Measurements from ENCODE around the gene LSS.

Gene LSS

DNA sequence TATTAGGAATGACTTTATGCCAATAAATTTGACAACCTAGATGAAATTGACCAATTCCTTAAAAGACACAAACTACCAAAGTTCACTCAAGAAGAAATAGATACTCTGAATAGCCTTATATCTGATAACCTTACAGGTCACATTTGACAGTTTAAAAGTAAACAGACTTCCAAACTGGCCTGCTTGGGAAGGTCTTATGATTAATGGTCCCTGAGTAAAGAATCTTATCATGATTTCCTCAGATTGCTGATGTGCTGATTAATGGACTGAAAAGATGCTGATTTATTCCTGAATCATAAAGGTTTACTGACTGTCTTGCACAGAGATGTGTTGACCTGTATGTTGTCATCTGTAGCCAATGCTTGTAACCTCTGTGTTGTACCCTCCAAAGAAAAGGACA, 63.5 kb downstream of the LSS start:
- no peak for DNase-seq

DNA sequence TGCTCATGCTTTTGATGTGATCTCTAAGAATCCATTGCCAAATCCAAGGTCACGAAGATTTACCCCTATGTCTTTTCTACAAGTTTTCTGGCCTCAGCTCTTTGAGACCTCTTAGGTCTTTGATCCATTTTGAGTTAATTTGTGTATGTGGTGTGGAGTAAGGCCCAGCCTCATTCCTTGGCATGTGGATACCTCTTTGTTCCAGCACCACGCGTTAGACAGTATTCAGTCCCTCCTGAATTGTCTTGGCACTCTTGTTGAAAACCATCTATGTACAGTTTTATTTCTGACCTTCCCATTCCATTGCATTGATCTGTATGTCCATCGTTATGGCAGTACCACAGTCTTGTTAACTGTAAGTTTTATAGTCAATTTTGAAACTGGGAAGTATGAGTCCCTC, 65.2 kb downstream of the LSS start:
- no peak for DNase-seq

DNA sequence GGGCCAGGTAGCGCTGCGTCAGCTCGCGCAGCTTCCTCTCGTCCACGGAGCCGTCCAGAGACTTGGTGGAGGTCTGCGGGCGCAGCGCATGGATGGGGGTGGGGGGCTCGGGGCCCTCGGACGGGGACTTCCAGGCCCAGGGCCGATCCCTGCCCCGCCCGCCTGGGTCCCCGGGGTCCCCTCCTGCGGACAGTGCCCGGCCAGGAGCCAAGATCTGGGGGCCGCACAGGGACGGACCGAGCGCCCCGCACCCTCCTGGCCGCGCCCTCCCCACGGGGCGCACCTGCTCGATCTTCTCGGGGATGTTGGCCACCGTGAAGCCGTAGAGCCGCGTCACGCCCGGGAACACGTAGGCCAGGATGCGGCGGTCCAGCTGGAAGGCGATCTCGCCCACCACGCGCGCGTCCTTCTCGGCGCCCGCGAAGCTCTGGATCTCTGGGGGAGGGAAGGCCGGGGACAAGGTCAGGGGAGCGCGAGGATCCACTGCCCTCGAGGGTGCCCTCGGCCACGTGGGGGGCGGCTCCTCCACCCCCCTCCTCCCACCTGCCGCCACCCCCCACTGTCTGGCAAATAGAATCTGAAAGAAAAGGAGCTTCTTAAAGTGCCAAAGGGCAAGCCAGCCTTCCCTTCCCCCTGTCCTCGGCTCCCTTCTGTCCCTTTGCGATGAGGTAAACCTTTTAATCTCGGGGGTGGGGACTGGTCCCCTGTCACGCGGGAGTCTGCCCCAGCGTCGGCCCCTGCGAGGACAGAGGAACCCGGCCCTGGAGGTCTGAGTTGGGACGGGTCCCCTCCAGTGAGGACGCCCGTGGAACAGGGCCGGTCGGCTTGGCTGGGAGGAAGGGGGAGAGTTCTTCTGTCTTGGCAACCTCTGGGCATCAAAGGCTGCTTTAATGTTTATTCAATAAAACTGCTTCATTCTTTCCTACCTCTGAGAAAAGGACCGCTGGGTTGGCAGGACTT, 66.7 kb downstream of the LSS start:
- no peak for DNase-seq

DNA sequence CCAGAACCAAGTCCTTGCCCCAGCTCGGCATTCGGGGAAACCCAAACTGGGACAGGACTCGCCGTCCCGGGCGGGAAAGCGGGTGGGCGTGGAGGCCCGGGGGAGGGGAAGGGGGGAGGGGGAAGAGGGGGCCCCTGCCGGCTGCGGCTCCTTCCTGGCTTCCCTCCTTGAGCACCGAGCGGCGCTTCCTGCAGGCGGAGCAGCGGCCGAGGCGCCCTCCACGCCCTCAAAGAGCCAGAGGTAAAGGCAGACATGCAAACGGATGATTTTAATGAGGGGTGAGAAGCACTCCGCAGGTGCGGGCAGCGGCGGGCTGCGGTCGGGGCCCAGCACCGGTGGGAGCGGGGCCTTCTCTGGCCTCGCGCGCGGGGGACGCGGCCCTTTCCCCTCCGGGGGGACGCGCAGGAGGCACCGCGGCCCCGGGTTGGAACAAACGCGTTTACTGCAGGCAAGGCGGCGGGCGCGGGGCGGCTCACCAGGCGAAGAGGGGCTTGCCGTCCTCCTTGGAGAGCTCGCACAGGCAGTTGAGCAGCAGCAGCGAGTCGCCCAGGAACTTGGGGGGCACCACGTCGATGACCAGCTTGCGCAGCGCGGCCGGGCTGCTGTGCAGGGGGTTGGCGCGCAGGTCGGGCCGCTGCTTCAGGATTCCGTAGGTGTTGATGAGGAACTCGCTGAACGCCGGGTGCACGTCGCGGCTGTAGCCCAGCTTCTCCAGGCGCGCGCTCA, 67.5 kb downstream of the LSS start:
- DNase-seq: peak; percentile 26

DNA sequence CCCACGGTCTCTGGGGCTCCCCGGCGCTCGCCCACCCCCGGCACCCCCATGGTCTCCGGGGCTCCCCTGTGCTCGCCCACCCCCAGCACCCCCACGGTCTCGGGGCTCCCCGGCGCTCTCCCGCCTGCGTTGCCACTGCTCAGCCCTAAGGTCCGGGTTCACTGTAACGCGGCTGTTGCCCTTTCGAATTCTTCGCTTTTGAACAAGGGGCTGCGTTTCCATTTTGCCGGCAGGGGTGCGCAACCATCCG, 68.0 kb downstream of the LSS start:
- DNase-seq: no peak

DNA sequence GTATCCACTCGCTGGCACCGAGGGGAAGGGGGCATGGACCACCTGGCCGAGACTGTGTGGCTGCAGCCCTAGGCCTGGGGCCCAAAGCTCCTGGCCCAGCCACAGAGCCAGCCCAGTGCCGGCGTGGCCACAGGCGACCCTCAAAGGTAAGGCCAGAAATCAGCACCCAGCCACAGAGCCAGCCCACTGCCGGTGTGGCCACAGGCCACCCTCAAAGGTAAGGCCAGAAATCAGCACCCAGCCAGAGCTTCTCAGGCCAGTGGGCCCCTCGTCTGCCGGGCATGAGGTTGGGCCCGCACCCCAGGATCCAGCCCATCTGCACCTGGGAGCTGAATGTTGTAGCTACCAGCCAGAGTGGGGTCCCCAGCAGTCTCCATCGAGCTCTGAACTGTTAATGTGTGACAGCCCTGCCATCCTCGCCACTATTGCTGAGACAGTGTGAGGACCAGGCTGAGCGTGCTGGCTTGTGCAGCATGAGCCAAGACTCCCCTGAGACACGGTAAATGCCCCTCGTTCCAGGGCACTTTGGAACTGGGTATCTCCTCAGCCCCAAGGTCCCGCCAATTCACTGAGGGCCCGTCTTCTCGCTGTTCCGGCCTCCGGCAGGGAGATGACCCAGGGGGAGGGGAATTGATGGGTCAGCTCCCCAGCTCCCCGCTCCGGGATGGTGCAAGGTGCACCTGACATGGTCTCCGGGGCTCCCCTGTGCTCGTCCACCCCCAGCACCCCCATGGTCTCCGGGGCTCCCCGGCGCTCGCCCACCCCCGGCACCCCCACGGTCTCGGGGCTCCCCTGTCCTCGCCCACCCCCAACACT, 68.5 kb downstream of the LSS start:
- no peak for DNase-seq

DNA sequence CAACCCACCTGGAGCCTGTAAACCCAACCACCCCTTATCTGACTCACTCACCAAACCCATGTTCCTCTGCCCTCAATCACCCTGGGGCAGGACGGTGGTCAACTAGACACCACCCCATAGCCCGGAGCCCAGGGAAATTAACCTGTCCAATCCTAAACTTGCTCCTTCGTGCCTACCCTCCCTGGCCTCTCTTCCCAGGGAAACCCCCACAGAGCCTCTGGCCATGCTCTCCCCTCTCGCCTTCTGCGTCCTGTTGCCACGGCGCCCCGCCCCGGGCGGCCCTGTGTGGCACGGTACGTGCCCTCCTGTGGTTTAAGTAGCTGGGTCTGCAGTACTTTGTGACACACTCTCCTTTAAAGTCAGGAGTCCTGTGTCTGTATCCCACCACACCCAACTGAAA, 69.2 kb downstream of the LSS start:
- no peak for DNase-seq

DNA sequence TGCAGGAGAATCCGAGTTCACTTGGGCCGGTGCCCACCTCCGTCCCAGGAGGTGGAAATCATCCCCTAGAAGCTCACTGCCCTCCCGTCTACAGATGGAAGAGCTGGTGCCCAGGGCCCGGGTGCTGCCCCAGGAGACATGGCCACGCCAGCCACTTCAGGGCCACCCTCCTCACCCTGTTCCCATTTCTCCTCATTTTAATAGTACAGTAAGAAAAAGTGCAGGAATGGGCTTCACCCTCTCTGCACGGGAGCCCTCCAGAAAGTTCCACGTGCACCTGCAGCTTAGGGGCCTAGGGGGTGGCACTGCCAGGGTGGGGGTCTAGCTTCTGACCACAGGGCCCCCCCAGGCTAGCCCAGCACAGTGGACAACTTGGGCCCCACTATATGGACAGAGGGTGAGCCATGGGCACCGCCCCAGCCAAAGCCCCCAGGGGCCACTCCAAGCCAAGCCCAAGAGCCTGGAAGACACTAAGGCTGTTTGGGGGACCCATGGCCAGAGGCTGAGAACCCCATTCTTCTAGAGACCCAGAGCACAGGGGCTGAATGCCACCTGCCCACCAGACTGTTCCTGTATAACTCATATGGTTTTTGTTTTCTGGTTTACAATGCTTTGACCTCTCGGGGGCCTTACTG, 69.8 kb downstream of the LSS start:
- no peak for DNase-seq

DNA sequence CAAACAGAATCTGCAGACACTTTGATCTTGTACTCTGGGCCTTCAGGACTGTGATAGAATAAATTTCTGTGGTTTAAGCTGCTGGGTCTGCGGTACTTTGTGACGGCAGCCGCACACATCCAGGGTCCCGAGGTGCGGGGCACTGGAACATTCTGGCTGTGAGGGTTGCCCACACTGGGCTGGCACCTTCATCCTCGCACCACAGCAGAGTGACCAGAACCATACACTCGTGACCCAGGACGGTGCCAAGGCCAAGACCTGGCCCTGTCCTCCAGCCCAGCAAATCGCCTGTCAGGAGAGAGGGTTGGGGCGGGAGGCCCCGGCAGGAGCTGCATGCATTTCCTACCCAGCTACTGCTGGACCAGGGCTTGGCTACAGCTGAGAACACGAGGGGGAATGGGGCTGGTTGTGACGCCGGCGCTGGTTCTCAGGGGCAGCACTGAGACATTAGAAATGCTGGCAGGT, 70.6 kb downstream of the LSS start:
- no peak for DNase-seq

DNA sequence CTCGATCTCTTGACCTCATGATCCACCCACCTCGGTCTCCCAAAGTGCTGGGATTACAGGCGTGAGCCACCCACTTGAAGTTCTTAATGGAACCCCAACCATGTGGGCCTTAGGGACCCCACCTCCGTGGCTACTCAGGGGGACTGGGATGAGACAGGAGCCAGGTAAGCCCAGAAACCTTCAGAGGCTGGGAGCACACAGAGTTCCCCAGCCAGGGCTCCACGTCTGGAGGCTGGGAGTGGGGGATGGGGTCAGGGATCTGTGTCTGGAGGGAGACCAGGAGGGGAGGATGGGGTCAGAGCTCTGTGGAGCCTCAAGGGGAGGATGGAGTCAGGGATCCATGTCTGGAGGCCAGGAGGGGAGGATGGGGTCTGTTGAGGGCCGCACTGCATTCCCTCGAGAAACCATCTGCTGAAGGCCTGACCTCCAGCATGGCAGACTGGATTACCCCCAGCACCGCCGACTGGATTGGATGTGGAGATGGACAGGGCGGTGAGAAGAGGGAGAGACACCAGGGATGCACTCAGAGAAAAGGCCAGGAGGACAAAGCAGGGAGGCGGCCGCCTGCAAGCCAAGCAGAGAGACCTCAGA, 71.1 kb downstream of the LSS start:
- DNase-seq: no peak

DNA sequence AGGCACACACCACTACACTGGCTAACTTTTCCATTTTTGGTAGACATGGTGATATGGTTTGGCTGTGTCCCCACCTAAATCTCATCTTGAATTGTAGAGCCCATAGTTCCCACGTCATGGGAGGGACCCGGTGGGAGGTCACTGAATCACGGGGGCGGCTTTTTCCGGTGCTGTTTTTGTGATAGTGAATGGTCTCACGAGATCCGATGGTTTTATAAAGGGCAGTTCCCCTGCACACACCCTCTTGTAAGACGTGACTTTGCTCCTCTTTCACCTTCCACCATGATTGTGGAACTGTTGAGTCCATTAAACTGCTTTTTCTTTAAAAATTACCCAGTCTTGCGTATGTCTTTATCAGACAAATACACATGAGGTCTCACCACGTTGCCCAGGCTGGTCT, 71.9 kb downstream of the LSS start:
- no peak for DNase-seq

DNA sequence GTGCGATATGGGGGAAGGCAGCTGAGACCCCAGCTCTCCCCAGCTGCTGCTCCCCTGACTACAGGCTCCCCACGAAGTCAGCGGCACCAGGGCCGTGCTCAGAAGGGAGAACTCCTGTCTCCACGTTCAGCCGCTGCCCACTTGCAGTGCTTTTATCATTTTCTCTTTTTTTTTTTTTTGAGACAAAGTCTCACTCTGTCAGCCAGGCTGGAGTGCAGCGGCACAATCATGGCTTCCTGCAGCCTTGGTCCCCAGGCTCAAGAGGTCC, 72.3 kb downstream of the LSS start:
- no peak for DNase-seq

DNA sequence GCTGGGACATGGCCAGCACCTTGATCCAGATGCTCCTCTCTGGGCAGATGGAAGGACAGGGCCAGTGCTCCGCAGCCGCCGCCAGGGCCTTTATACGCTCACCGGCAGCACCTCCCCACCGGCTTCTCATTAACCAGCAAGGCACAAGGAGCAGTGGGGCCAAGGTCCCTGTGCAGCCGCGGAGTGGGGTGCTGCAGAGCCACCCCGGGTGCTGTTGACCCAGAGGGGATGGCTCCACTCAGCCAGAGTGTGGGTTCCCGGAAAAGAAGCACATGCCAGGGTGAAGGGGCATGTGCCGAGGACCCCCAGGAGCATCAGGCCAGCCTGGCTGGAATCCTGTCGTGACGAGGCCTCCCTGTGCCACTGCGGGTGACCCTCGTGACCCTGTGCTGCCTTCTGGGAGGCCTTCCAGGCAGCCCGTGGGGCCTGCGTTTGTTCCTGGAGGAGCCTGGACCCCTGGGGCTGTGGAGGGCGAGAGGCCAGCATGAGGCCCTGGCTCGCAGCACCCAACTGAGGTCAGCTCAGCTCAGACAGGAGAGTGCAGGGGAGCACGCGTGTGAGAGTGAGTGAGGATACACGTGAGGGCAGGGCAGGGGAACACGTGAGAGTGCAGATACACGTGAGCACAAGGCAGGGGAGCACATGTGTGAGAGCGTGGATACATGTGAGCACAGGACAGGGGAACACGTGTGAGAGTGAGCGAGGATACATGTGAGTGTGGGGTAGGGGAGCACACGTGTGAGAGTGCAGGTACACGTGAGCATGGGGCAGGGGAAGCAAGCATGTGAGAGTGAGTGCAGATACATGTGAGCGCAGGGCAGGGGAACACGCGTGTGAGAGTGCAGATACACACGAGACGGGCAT, 72.8 kb downstream of the LSS start, which contains the start of gene FTCD:
FTCD (minus strand) TSS at position 66 of the 864 bp plus-strand sequence; CDS start at position 10, 56 bp downstream.
- no peak for DNase-seq

DNA sequence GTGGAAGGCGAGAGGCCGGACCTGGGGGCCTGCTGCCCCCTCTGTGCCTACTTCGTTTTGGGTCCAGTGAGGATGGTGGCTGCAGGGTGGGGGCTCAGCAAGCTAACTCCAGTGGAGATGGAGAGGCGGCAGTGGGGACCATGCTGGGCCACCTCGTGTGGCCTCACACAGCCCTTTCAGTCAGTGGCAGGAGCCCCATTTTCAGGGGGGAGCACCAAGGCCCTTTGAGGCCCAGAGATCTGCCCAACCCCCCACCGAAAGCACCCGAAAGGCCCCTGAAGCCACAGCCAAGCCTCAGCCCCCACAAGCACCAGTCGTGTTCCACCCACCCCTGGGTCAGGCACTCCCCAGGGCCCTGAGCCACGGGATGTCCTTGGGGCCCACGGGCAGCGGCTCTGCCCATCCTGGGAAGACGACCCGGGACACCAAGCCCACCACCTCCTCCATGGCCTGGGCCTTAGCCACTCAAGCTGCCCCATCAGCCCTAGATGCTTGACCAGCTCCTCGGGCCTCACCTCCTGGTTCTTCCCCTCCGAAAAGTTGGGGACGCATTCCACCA, 73.5 kb downstream of the LSS start:
- DNase-seq: no peak

DNA sequence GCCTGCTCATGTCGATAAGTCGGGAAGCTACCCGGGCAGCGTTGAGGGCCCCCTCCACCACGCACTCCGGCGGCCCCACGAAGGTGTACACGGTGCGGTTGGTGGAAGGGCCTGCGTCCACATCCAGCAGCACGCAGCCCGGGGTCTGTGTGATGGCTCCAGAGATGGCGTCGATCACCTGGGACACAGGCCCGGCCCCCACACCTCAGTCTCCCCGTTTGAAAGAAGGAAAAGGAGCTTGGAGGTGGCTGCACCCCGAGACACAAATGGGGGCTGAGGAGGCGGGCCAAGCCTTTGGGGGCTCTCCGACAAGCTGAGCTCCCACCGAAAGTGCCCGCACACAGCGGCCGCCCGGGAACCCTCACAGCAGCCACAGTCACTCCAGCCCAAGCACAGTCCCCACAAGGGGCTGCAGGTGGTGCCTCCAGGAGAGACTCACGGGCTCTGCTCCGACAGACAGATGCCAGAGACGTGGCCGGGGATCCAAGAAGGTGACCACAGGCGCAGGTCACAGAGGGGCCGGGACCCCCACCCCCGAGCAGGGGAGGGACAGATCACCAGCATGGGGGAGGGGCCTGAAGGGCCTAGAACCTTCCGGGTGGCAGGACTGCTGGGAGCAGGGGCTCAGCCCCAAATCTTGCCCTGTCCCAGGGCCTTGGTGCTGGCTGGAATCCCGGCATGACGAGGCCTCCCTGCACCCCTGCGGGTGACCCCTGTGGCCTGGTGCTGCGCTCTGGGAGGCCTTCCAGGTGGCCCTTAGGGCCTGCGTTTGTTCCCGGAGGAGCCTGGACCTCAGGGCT, 74.2 kb downstream of the LSS start:
- DNase-seq: no peak

DNA sequence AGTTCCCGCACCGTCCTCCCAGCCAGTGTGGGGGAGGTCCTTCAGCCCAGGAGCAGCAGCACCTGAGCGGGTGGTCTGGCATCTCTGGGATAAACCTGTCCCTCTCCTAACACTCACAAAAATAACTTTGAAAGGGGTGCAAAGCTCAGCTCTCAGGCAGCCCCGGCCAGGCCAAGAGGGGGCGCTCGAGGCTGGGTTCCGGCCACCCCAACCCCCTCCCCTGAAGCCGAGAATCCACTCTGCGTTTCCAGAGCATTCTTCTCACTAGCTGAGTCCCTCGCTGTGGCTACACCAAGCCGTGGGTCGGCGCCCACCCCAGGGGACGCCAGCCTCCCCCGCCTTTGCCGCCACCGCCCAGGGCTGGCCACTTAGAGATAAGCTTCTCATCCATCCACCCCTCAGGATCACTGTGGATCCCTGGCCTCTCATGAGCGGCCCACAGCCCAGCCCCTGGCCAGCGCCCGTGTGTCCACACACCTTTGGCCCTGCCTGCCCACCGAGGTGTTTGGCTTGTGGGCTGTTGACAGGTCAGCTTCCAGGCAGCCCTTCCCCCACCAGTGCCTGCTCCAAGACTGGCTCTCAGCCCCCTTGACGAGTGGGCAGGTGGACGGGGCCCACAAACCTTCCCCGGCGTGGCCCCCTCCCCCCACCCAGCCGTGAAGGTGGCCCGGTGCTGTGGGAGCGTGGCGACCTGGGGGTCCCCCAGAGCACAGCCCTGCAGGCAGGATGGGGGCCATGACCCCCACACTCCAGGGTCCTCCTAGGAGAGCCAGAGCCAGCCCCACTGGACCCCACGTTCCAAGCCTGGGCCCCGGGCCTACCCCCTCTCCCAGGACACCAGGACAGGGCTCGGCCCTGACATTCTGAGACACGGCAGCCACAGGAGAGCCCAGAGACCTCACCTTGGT, 75.1 kb downstream of the LSS start:
- peak; percentile 66 for DNase-seq

DNA sequence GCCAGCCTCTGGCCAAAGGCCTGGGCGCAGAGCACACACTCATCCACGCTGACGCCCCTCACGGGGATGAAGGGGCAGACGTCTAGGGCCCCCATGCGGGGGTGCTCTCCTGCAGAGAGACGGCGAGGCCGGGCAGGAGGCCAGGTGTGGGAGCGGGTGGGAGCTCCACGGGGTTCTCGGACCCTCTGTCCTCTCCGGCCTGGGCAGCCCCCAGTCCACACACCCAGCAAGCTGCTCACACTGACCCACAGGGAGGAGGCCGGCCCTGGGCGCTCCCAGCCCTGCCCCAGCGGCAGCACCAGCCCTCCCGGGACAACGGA, 75.7 kb downstream of the LSS start:
- DNase-seq: no peak

DNA sequence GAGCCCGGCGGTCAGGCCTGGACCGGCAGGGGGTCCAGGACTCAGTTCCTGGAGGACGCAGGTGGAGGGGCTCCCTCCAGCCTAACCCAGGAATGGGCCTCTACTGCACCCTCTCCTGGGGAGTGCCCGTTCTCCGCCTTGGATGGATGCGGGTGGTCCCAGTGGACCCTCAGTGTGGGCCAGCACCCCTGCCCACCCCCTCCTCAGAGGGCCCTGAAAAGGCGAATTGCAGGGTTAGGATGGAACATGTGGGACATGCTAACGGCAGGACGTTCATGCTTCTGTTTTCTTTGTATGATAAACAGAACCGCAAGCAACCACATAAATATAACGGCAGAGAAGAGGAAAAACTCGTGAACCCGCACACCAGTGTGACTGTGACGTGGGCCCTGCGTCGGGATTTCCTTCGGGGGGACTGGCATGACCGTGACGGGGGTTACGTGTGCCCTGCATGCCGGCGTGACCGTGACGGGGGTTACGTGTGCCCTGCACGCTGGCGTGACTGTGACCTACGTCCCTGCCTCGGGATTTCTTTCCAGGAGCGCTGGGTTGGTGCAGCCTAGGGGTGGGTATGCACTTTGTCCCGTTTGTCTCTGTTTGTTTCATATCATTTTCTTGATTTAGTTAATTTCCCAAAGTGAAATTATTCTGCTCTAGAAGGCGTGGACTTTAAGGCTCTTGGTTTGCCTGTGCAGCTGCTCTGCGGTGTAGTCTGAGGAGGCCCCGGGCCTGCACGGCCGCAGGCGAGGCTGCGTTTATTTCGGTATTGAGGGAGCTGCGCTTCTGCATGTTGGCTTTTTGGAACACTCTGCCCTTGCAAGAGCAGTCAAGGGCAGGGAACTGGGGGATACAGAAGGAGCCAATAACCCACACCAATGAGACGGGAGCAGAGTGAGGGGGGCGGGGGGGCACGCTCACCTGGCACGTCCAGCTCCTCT, 76.3 kb downstream of the LSS start:
- peak; percentile 41 for DNase-seq

All from DMS53 (cell line).